8988T (cell line): ENCODE measurements around the gene DERL2.

Experiments used
- DNase-seq: peaks from one replicate; pipeline ENCODE4 v3.0.0; 2011

DERL2 gene

DNA sequence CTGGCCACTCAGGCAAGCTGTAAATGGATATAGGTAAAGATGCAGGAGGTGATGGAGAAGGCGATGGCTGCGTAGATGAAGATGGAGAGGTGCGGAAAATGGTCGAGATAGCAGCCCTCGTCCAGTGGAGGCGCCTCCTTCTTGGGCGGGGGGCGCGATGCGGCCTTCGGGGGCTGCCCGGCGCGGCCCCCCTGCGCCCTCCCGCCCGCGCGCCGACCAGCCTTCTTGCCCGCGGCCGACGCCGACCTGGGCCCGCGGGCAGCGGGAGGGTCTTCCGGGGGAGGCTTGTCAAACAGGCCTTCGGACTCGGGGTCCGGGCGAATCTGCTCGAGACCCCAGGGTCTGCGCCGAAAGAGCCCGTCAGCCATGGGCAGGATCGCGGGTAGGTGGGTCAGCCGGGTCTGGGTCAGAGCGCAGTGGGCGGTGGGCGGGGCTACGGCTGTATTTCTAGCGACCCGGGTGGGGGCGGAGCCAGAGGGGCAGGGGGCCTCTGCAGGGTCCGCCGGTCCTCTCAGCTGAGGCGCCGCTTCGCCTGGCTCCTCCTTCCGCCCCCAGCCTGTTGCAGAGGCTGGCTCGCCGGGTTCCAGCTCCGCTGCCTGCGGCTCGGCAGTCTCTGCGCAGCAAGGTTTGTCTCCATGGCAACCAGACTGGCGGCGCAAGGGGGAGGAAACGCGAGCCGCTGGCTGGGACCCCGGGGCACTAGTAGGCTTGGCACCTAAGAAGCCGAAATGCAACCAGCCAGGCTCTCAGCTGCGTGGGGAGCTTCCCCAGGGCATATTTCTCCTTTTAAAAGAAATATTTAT, 14.8 kb upstream of the DERL2 start:
- no peak for DNase-seq

GRCh38 chr17:5500247-5500588, 14.2 kb upstream of the DERL2 start:
- no peak for DNase-seq

DNA sequence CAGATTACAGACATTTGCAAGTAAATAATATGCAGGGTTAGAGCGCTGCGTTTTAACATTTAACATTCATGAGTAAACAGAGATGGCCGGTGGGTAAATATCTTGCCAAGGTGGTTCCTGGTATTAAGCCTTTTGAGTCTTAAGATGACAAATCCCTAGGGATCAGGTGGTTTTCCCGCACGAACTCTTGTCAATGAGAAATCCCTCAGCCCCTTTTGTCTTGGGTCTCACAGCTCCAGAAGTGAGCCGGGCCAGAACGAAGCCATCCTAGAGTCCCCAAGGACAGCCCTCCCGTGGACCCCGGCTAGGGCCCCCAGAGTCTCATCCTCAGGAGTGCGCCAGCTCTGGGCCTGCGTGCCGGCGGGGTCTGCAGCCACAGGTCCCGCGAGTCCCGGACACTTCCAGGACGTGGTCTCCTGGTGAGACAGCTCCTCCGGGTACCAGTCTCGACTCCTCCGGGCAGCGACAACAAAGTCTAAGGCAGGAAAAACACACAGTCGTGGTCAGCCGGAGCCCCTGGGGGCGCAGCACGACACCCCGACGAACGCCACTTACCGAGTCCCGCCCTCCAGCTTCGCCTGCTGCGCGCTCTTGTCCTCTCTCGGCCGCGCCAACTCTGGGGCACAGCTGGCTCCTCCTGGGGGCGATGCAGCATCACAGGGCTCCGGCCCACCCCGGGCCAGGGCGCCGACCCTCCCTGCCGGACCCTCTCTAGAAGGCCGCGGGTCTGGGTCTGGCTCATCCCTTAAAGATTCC, 13.7 kb upstream of the DERL2 start:
- no peak for DNase-seq

GRCh38 chr17:5492970-5493369, 7.0 kb upstream of the DERL2 start:
- DNase-seq = no peak

DNA sequence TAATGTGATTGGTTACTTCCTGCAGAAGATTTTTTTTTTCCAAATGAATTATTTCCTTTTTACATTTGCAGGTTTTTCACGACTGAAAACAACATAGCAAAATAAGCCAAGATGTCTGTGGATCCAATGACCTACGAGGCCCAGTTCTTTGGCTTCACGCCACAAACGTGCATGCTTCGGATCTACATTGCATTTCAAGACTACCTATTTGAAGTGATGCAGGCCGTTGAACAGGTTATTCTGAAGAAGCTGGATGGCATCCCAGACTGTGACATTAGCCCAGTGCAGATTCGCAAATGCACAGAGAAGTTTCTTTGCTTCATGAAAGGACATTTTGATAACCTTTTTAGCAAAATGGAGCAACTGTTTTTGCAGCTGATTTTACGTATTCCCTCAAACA, 2.8 kb upstream of the DERL2 start:
- no peak for DNase-seq

DNA sequence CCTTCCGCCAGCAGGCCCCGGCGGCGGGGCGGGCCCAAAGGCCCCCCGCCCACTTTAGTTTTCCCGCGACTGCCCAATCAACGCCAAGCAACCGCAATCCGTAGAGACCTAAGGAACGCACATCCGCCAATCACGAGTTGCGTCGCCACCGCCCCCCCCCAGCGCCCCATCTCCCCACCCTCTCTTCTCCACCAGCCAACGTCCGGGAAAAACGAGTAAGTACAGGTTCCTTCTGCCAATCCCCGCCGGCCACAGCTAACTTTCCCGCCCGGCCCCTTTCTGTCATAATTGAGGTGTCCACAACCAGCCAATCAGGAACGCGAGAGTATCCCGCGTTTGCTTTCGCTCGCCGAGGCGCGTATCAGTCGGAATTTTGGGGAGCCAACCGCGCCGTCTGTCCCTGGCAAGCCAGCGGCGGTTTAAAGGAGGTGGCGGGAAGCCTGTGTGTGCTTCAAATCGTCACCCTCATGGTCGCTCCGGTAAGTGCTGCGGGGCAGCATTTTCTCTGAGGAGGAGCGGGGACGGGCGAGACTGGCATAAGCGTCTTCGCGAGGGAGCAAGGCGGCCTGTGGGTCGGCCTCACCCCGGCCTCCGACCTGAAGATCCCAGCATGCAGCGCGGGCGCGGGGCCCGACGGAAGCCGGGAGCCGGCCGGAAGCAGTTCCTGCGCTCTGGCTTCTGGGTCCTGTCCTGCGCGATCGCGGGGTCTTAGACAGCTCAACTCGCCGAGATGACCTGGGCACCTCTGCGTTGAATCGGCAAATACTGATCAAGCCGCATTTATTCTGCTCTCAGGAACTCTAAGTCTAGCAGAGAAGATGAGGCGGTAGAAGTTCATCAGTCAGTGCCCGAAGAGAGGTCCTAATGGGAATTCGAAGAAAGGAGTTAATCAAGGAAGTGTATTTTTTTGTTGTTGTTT, 487 bp upstream of the DERL2 start, which contains the start of gene MIS12:
Gene MIS12, plus strand, starts transcription at position 361 of the 919 bp plus-strand sequence. CDS start 2,297 bp downstream, outside the sequence.
- peak; percentile 76 for DNase-seq

- no peak for DNase-seq
Observed at GRCh38 chr17:5481451-5481850, 4.5 kb downstream of the DERL2 start.

GRCh38 chr17:5480962-5481361, 5.0 kb downstream of the DERL2 start:
- no peak for DNase-seq

DNA sequence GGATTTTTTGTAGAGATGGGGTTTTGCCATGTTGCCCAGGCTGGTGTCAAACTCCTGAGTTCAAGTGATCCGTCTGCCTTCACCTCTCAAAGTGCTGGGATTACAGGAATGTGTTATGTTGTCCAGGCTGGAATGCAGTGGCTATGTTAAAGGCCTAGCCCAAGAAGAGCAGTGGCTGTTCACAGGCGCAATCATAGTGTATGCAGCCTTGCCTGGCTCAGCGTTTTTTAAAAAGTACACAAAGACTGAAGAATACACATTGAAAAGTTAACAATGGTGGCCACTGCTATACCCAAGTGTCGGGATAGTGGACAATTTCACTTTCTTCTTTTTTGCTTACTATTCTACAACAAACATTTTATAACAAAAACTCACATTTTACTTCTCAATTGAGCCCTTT, 7.0 kb downstream of the DERL2 start:
- no peak for DNase-seq

DNA sequence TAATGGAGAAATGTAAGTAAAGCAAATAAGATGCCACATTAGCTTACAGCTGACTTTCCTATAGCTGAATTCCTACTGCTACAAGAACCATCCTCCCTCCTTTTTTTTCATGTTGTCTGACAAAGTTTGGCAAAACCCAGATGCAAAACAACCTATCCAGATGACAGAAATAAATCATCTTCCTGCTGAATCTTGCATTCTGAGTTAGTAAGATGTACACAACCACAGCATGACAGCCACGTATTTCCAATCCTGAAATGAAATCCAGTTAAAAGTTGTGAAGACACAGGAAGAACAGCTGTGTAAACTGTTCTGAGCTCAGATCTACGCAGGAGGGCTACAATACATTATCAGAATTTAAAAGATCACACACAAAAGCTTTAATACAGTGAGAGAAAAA, 12.1 kb downstream of the DERL2 start:
- no peak for DNase-seq

GRCh38 chr17:5472511-5472910, 13.5 kb downstream of the DERL2 start:
- no peak for DNase-seq

DNA sequence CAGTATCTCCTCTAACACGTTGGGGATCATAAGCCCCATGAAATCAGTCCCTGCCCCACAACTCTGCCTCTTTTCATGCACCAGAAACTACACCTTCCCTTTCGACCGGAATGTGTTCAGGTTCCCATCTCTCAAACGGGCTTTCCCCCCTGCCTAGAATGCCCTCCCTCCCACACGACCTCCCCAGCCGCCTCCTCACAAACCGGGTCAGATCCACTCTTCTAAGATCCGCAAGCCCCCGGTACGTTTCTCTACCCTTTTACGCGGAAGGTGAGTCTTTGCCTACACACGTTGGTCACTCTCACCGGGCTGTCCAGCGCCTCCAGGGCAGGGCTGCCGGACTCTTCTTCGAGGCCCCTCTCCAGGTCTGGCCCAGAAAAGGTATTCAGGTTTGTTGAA, 17.9 kb downstream of the DERL2 start:
- DNase-seq = no peak

DNA sequence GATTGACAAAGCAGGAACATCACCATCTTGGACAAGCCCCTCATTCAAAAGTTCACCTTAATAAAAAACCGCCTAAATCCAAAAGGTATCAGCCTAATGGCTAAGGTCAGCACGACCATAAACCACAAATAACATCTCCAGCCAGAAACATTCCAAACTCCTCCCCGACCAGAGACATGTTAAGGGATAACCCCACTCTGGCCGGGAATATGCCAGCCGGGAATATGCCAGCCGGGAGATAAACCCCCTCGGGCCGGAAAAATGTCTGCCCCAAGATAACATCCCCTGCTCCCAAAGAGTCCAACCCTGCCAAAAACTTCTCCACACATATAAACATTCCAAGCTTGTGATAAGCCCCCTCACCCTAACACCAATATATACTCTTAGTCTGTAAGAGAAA, 18.6 kb downstream of the DERL2 start:
- DNase-seq = no peak

GRCh38 chr17:5466295-5466694, 19.7 kb downstream of the DERL2 start:
- DNase-seq = no peak

DNA sequence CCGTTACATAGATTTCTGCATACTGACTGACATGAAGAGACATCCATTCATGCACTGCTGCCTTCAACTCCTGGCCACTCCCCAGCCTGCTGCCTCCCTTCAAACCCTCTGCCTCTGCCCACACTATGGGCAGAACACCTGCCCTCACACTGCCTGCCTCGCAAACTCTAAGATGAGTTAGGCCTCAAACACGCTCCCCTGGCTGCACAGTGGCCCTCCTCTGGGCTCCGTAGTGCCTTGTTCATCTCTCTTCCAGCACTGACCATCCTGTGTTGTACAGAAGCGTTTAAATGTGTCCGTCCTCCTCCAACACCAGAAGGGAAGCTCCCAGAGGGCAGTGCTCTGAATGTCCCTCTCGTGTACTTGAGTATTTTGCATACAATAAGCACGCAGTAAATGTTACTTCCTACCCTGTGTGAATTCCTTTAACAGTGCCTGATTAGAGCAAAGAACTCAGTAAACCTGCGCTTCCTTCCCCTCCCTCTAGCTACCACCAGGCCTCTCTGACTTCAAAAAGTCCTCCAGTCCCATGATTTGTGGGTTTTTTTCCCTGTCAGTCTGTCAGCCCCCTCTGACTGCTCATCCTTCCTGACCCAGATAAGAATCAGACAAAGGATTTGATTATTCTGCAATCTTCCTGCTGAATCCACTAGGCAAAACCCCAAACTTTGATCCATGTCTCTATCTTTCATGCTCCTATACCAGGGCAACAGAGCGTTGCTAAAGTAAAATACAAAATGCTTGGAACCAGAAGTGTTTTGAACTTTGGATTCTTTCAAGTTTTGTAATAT, 21.1 kb downstream of the DERL2 start:
- DNase-seq = no peak

DNA sequence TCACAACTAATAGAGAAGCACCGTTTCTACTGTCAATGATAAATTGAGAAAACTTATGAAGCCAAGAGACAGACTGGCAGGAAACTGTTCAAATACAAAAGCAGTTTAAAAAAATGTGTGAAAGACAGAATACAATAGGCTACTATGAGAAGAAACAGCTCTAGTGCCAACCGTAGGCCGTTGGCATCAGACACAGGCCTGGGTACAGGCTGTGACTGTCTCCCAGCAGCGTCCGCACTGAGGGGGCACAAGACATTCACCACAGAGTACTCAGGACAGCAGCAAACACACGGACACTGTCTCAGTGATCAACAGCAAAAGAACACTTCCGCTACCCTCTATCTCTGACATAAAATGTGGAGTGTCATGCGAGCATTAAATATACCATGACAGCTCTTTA, 39.2 kb downstream of the DERL2 start:
- DNase-seq = no peak

DNA sequence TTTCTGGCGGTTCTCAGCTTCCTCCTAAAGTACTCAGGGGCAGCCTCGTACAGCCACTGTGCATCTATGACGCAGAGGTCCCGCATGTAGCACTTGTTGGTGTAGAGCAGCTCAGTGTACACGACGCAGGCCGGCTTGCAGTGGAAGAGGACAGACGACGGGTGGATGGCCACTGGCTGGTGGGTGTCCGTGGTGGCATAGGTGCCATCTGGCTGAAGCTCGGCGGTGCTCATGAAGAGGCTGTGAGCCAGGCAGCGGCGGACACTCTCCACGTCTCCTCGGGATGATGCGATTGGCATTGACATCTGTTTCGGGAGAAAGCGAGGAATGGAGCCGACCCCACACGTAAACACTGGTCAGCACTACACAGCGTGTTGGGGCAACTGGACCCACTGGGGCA, 41.8 kb downstream of the DERL2 start:
- no peak for DNase-seq

- DNase-seq = no peak
Observed at GRCh38 chr17:5443728-5444127, 42.2 kb downstream of the DERL2 start.

- DNase-seq = no peak
Observed at GRCh38 chr17:5439446-5439764, 46.6 kb downstream of the DERL2 start.

GRCh38 chr17:5438716-5439445, 47.1 kb downstream of the DERL2 start, which contains the start of gene C1QBP:
C1QBP (minus strand) TSS chr17:5439155; CDS start chr17:5439073, 82 bp downstream.
- peak; percentile 73 for DNase-seq

- DNase-seq = no peak
Observed at GRCh38 chr17:5437721-5438317, 48.2 kb downstream of the DERL2 start.
